A172 (cell line): Measurements from ENCODE around the gene PGM3. TPM values are rescaled to one million over a fixed set of nuclear protein-coding genes. Genes with fewer than 3 reads are reported as not detected.
"Not testable (repeated sequence)": the region's sequence is repeated elsewhere in the genome, so short reads cannot be mapped to it uniquely, and the experiment has no call there.

Source experiments
- DNase-seq: peaks from one replicate; pipeline ENCODE4 v3.0.0-alpha.2; 2015; ENCODE audit warnings: low spot score
- total RNA-seq: library from RNA; depleted of rRNA; stranded (reverse); fragments of >200 nt; shearing (Covaris generic); gene quantifications from 2 replicates; pipeline ENCODE4 v1.2.3, GENCODE V29; 2014; rRNA removed

Gene PGM3, protein sequence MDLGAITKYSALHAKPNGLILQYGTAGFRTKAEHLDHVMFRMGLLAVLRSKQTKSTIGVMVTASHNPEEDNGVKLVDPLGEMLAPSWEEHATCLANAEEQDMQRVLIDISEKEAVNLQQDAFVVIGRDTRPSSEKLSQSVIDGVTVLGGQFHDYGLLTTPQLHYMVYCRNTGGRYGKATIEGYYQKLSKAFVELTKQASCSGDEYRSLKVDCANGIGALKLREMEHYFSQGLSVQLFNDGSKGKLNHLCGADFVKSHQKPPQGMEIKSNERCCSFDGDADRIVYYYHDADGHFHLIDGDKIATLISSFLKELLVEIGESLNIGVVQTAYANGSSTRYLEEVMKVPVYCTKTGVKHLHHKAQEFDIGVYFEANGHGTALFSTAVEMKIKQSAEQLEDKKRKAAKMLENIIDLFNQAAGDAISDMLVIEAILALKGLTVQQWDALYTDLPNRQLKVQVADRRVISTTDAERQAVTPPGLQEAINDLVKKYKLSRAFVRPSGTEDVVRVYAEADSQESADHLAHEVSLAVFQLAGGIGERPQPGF
- 57.2 and 57.8 TPM in 2 replicates for total RNA-seq

DNA sequence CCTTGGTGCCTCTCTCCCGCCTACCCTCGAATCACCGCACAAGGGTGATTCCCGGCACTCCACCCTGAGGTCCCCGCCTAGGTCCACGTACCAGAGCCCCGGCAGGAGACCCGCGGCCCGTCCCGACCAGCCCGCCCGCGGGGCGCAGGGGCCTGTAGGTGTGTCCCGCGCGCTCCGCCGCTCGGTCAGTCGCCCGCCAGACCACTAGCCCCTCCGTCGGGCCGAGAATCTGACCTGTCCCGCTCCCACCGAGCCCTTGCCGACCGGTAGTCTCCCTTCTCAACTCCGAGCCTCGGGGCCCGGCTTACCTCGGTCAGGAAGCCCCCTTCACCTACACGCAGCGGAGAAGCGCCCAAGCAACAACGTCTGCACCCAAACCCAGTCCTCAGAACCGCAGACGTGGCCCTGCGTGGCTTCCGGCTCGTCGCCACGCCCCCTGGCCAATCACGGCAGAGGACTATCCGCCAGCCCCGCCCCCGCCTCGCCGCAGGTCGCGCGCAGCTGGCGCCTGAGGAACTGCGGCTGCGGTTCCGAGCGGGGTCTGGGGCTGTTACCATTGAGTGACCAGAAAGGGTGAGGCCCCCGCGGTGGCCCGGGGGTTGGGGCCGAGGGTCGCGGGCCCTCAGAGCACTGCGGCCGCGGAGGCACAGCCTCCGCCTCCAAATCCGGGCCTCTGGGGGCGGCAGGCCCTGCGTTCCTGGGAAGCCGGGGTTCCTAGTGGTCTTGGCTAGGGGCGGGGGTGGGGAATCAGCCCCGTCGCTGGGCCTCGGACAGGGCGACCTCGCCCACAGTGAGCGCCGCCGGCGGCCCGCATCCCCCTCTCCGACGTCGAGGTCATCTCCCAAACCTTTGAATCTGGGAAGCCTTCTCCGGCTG is at the start of gene PGM3, which contains the start of gene RWDD2A:
Gene PGM3 (minus strand): TSS at position 395 of the 876 bp plus-strand sequence. CDS start 2,253 bp downstream, outside the sequence.
Gene RWDD2A (plus strand): TSS at position 487 of the 876 bp plus-strand sequence. CDS start 1,095 bp downstream, outside the sequence.
- peak; percentile 65 for DNase-seq

DNA sequence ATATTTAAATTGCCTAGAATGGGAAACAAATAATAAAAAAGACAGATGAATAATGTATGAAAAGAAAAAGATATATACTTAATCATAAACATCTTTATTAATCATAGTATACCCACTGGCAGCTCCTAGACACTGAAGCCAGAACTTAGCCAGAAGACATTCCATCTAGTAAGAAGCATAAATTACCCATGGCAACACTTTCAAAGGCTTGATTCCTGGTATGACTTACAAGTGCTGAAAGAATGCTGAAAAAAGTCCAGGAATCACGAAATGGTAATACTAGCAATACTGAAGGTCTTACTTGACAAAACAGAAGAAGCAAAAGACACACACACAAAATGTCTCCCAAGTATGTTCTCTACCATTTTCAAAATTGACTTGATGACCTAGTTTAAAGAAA is 38.1 kb upstream of the PGM3 start:
- no peak for DNase-seq

DNA sequence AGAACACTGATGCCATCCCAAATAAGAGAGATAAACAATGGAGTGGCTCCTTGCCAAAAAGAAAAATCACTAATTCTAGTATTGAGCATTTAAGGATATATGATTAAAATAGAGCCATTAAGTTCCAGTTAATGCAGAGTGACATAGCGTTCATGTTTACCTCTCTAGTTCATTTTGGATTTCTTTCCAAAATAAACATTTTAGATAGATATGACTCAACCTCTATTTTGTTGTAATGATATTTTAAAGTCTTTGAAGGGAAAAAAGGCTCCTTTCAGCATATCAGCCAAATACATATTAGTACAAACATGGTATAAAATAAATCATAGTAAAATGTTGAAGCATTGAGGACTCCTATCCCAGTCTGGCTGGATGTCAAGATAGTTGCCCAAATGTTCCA is 33.5 kb upstream of the PGM3 start:
- DNase-seq = no peak

DNA sequence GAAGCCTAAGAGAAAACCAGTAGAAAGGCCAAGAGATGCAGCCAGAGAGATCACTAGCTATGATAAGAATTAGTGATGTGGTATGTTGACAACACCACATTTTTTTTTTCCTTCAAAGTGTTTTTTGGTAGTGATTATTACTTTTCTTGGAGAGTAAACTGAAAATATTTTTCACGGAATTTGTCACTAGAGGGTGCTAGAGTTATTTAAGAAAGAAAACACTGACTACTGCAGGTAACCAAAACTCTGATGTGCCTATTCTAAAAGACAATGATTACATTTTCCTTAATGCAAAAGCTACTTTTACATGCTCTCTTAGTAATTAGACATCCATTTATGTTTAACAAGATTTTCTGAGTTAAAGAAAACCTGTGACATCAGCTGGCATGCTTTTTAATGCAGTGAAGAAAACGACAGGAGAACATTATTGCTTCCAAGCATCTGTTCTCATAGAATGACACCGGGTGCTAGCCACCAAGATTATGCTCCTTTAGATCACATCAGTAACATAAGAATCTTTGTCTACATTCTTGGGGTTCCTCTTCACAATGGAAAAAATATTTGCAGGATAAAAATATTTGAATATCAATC is 28.9 kb upstream of the PGM3 start:
- peak; percentile 48 for DNase-seq

DNA sequence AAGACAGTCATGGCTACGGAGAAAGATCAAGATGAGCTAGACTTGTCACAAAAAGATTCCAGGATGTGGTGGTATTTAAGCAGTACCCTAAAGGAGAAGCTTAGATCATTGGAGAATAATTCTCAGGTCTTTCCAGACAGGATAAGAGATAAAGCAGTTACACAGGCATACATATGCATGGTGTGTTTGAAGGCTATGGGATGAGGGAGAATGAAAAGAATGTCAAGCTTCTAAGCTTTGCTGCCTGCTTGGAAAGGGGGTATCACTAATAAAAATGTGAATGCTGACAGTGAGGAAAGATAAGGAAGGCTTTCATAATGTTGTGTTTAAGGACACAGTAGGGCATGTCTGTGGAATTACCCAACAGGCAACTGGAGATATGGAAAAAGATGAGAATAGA is 28.2 kb upstream of the PGM3 start:
- no peak for DNase-seq

DNA sequence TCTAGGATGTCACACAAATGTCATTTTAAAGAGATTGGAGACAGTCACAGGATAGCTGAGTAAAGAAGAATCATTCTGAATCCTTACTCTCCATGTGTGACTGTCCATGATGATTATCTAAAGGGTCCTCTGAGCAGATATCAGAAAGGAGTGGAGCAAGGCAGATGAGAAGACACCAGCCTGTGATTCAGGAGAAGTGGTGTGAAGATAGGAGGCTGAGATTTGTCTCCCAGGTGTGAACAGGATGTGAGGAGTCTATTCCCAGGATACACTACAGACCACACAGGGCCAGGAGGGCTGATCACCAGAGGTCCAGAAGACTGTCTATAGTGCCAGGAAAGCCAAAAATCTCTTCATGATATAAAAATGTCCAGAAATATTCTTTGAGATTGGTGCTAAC is 27.1 kb upstream of the PGM3 start:
- DNase-seq = no peak

DNA sequence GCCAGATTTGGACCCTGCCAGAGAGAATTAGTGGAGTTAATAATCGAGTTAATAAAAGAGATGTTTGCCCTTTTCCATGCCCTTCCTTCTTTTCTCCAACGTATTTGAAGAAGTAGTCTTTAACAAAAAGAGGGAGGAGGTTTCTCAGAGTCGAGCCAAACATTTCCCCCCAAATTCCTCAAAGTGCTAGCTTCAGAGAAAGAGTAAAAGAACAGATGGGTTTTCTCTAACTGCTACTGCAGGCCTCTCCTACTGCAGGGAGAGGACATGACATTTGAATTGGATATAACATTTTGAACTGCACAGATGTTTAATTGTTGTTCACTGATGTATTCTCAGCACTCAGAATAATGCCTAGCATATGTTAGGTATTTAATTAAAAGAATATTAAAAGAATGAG is 25.6 kb upstream of the PGM3 start:
- no peak for DNase-seq

DNA sequence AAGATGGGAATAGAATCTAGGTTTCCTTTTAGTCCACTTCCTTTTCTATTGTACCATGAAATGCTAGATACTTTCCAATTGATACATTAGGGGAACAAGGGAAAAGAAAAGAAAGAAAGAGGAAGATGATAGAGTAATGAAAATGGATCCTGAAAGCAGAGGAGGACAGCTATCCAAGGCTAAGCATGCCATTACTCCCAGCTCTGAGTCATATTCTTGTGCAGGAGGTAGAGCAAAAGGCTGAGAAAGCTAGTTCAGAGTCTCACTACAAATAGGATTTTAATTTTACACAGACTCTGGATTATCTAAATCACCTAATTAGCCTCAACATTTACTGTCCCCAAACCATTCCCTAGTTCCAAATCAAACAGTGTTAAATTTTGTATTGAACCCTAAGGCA is 23.7 kb upstream of the PGM3 start:
- DNase-seq = no peak

DNA sequence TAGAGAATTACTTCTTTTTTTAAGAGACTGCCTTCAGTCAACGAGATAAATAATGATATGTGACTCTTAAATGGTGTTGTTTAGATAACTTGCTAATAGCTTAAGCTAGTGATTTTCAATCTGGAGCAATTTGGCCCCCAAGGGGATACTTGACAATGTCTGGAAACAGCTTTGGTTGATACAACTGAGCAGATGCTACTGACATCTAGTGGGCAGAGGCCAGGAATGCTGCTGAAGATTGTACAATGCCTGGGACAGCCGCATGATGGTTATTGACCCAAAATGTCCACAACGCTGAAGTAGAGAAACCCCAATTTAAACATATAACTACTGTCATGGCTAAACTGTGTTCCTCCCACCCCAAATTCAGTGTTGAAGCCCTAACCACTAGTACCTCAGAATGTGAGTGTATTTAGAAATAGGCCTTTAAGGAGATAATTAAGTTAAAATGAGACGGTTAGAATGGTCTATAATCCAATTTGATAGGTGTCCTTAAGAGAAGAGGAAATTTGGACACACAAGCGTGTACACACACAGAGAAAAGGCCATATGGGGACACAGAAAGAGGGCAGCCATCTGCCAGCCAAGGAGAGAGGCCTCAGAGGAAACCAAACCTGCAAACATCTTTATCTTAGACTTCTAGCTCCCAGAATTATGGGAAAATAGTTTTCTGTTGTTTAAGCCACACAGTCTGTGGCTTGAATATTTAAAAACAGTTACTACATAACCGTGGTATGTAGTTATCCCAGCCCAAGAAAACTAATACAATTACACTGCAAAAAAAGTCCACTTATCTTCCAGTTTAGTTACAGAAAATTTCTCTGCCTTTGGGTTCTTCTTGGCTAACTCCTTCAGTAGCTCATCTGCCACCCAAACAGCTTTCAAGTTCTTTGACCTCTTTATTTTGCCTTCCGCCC is 22.3 kb upstream of the PGM3 start:
- DNase-seq = peak; percentile 57

DNA sequence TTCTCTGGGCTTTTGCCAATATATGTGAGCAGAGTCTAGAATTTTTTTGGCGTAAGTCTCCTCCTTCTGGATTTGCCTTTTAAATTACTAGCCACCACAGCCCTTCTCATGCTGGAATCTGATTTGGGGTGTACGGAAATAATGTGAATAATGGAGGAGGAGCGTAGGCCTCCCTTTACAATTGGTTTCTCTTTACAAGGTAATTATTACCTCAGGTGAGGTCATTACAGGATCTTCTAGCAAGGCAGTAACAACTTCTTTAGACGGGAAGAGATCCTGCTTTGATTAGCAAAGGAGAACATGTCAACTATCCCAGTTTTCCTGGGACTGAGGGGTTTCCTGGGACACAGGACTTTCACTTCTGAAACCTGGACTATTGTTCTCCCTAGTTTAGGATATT is 9.0 kb upstream of the PGM3 start:
- no peak for DNase-seq

DNA sequence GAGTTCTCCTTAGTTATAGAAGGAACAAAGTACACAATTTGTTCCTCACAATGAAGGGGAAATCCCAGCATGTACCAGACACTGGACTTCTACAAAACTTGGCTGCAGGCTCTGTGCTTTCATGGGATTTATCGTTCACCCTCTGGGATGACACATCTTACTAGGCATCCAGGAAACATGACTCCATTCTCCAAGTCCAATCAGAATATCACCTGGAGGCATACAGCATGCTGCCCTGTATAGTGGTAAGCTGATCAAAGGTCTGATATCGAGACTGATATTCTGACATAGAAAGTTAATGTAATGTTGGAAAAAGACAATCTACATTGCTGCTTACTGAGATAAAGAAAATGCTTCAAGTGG is 6.8 kb upstream of the PGM3 start:
- peak; percentile 76 for DNase-seq

DNA sequence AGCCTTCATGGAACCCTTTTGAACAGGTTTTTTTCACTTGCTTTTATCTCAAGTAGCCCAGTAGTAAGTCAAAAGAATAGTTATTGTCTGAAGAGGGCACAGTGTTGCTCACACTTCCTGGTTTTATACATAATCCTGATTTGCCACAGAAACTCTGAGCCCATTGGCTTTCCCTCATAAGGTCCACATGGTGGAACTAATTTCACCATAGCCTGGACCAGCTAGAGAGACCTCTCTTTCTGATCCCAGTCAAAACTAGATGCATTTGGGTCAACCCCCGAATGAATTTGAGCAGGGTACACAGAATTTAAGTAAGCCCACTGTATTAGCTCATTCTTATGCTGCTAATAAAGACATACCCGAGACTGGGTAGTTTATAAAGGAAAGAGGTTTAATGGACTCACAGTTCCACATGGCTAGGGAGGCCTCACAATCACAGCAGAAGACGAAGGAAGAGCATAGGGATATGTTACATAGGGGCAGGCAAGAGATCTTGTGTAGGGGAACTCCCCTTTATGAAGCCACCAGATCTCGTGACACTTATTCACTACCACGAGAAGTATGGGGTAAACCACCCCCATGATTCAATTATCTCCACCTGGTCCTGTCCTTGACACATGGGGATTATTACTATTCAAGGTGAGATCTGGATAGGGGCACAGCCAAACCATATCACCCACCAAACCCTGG is 6.3 kb upstream of the PGM3 start:
- no peak for DNase-seq

DNA sequence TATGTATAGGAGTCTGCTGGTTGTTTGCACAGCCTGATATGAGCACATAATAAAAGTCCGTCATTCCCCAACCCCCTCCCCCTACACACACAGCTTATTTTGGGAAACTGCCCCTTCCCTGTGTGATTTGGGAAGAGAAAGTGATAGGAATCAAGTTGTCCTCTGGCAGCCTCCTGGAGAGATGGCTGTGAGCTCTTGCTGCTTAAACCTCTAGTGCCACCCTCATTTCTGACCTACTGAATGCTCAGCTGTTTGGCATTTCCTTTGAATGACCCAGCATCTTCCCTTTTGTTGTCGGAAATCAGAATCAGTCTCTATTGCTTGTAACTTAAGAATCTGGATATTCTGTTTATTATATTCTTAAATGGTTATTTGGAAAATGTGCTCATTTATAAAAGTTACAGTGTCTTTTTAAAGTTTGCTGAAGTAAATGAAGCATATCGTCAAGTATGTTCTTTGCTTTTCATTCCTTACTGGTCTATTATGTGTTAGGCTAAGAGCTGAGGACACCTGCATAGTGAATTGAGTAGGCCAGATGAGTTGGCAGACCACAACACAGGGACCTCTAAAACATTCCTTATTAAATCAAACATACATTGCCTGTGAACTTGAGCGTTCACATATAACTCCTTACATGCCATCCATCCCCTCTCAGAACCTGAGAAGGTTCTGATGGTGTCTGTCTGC is 5.6 kb upstream of the PGM3 start:
- DNase-seq = peak; percentile 31

DNA sequence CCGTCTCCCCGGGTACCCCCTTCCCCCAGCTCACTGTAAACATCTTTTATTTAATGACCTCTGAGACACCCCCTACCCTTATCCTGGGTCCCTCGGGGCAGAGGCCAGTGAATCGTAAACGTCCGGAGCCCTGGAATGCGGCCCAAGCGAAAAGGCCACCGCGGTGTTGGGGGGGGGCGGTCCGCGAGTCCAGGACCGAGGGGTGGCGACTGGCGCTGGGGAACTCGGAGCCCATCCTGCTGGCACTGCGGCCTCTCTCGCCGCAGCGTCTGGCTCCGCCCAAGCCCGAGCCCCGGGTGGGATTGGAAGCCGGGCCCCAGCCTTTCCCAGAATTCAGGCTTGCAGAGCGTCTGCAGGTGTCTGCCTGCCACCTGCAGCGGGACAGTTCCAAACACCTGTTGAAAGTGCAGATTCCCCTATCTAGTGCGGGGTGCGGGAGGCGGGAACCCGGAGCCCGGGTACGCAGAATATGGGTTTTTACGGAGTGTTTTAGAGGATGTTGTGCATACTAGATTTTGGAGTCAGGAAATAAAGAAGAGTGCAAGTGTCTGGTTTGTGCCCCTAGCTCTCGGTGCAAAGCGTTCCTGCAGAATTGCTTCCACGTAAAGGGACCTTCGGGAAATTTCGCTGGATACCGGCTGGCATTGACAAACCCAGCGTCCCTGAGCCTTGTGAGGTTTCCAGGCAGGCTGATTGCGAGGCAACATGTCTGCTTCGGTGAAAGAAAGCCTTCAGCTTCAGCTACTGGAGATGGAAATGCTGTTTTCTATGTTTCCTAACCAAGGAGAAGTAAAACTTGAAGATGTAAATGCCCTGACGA is 892 bp upstream of the PGM3 start:
- no peak for DNase-seq

DNA sequence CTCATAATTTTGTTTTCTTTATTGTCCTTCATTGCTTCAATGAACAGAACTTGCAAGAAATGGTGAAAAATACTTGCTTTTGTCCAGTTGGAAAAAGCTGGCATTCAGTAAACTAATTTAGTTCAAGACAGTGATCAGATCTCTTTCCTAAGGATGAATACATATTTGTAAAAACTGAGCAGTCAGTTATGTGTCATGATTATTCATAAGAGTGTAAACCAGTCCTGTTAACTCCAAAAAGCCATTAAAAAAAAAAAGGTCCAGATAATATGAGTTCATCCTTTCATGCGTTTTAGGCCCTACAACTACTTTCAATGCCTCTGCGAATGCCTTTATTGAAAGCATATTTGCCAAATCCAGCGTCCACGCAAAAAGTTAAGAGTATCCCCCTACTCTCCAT is 609 bp downstream of the PGM3 start:
- DNase-seq = no peak

DNA sequence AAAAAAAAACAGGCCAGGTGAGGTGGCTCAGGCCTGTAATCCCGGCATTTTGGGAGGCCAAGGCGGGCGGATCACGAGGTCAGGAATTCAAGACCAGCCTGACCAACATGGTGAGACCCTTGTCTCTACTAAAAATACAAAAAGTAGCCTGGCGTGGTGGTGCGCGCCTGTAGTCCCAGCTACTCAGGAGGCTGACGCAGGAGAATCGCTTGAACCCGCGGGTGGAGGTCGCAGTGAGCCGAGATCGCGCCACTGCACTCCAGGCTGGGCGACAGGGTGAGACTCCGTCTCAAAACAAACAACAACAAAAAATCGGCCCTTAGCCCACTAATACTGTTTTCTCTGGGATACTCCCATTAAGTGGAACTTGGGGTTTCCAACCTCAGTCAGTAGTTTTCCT is 1.1 kb downstream of the PGM3 start:
- not testable (repeated sequence) for DNase-seq

DNA sequence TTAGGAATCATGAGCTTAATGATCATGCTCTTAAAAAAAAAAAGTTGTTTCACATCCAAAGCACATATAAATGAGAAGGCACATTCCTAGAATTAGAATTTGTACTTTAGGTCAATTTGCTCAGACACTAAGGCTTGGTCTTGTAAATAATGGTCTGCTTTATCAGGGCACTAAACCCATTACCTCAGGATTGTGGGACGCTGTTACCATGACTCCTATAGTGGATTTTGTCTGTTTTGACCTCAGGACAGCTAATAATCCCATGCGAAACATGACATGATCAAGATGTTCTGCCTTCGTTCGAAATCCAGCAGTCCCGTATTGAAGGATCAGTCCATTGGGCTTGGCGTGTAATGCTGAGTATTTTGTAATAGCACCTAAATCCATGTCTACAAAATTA is 2.4 kb downstream of the PGM3 start:
- no peak for DNase-seq

DNA sequence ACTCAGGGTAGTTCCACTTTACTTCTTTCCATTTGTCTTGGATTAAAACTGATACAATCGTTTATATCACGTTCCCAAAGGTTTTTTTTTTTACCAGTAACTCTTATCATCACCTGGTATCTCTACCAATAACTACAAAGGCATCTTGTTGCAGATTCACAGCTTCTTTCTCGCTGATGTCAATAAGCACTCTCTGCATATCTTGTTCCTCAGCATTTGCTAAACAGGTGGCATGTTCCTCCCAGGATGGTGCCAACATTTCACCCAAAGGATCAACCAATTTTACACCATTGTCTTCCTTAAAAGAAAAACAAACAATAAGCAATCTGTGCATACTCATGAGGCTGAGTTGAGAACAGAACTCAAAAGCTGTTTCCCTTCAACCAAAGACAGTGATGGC is 4.6 kb downstream of the PGM3 start:
- no peak for DNase-seq

DNA sequence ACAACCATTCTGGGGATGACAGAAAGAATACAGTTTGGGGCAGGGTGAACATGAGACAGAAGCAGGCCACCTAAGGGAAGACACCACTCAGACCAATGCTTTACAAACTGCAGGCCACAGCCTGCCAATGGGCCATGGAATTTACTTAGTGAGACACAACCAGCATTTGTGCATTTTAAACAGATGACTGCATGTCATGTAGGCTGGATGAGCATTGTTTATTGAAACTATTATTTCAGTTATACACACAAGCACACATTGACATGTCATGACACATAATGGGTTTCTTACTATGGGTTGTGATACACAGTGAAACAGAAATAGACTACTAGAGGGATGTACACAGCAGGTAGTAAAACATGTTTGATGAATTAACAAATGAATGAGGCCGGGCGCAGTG is 8.0 kb downstream of the PGM3 start:
- DNase-seq = no peak
